DND-41 (cell line): ENCODE results near the gene HHEX.
A peak's percentile ranks its signal among the peaks of the same experiment; 100 is the strongest.

ENCODE experiments used
- ATAC-seq: fragments of 200-7000 bp; cut with Tn5 transposase; 3 replicates; pipeline ENCODE4 v1.9.1; 2021; ENCODE audit warnings: low read depth; ENCODE audit not compliant: insufficient read depth
- DNase-seq: peaks from one replicate; pipeline ENCODE4 v3.0.0-alpha.2; 2020
- H2AFZ ChIP-seq: 2 replicates; pipeline ENCODE4 v1.6.0; 2012; ENCODE audit warnings: low read depth, low read length
- H3K27ac ChIP-seq: 2 replicates; pipeline ENCODE4 v1.5.1; 2012; ENCODE audit warnings: low read length, inconsistent platforms
- H3K27me3 ChIP-seq: fragments of 200-600 bp; sonication (generic); 2 replicates; pipeline ENCODE4 v1.6.0; 2012; ENCODE audit warnings: low read length, mild to moderate bottlenecking, inconsistent platforms; ENCODE audit not compliant: insufficient read depth, poor library complexity
- H3K36me3 ChIP-seq: 2 replicates; pipeline ENCODE4 v1.5.1; 2012; ENCODE audit warnings: low read length, inconsistent platforms; ENCODE audit not compliant: insufficient read depth
- H3K4me1 ChIP-seq: 2 replicates; pipeline ENCODE4 v1.5.1; 2012; ENCODE audit warnings: mild to moderate bottlenecking, low read length; ENCODE audit not compliant: insufficient read depth
- H3K4me2 ChIP-seq: 2 replicates; pipeline ENCODE4 v1.6.0; 2012; ENCODE audit warnings: mild to moderate bottlenecking, moderate library complexity, low read length, inconsistent platforms; ENCODE audit not compliant: insufficient read depth
- H3K4me3 ChIP-seq, 2 experiments: fragments of 200-600 bp in 1 of 2; shearing (Covaris generic) in 1 of 2; 2 replicates each; pipeline ENCODE4 v1.5.1; 2012 to 2016; ENCODE audit warnings: inconsistent platforms in 2 of 2, low read length in 2 of 2, mild to moderate bottlenecking in 2 of 2, low read depth in 1 of 2, moderate library complexity in 1 of 2
- H3K79me2 ChIP-seq: 2 replicates; pipeline ENCODE4 v1.6.0; 2012; ENCODE audit warnings: low read length, inconsistent platforms; ENCODE audit not compliant: insufficient read depth
- H3K9ac ChIP-seq: 2 replicates; pipeline ENCODE4 v1.6.0; 2012; ENCODE audit warnings: low read depth, mild to moderate bottlenecking, inconsistent platforms, low read length, moderate library complexity
- H3K9me3 ChIP-seq: 2 replicates; pipeline ENCODE4 v1.5.1; 2012; ENCODE audit warnings: low read length, moderate library complexity, mild to moderate bottlenecking, inconsistent platforms; ENCODE audit not compliant: insufficient read depth, severe bottlenecking
- H4K20me1 ChIP-seq: 2 replicates; pipeline ENCODE4 v1.6.0; 2012; ENCODE audit warnings: low read length; ENCODE audit not compliant: insufficient read depth
- CTCF ChIP-seq: IDR thresholded peaks from 2 replicates; pipeline ENCODE4 v1.5.1; 2012; ENCODE audit warnings: borderline replicate concordance, low read length, moderate library complexity, mild to moderate bottlenecking; ENCODE audit not compliant: poor library complexity, severe bottlenecking; ENCODE audit errors: extremely low read depth
- EZH2 ChIP-seq: IDR thresholded peaks from 3 replicates; pipeline ENCODE4 v1.6.1; 2012; ENCODE audit warnings: borderline replicate concordance, low read depth, mild to moderate bottlenecking, moderate library complexity, low read length, inconsistent platforms; ENCODE audit not compliant: severe bottlenecking

HHEX gene

GRCh38 chr10:92690915-92691590 lies 1.3 kb downstream of the HHEX start:
- Histone ChIP-seq H3K9ac (no peak overlapping the region; the same call in 1 of the 2 replicates), H3K9me3 (no peaks in the 10 kb centered on the region), H3K4me1 (peaks cover 27% of the 10 kb centered on the region), H3K27ac (no peak overlapping the region), H3K4me3 (peak overlapping the region in 1 of 2 experiments; percentile 57; a peak in 1 of 4 replicates), H3K4me2 (peak overlapping the region; percentile 79), H3K36me3 (no peaks in the 10 kb centered on the region), H3K79me2 (no peaks in the 10 kb centered on the region), H2AFZ (peak overlapping the region; percentile 19; the same call in 1 of the 2 replicates), H4K20me1 (no peaks in the 10 kb centered on the region), H3K27me3 (peaks cover 22% of the 10 kb centered on the region)
- TF ChIP-seq CTCF (no peak), EZH2 (no peak)
- DNase-seq = no peak
- ATAC-seq = no peak

GRCh38 chr10:92691591-92692079 lies 1.9 kb downstream of the HHEX start:
- Histone ChIP-seq H3K36me3 (no peaks in the 10 kb centered on the region), H3K4me2 (peak overlapping the region; percentile 79; the same call in 1 of the 2 replicates), H3K9ac (no peak overlapping the region), H3K9me3 (no peaks in the 10 kb centered on the region), H3K27ac (no peak overlapping the region), H3K4me3 (no peak overlapping the region), H3K4me1 (peaks cover 27% of the 10 kb centered on the region), H2AFZ (no peak overlapping the region), H4K20me1 (no peaks in the 10 kb centered on the region), H3K27me3 (peaks cover 22% of the 10 kb centered on the region), H3K79me2 (no peaks in the 10 kb centered on the region)
- DNase-seq (no peak), ATAC-seq (no peak)
- TF ChIP-seq EZH2 = no peak
- TF ChIP-seq CTCF = no peak

DNA sequence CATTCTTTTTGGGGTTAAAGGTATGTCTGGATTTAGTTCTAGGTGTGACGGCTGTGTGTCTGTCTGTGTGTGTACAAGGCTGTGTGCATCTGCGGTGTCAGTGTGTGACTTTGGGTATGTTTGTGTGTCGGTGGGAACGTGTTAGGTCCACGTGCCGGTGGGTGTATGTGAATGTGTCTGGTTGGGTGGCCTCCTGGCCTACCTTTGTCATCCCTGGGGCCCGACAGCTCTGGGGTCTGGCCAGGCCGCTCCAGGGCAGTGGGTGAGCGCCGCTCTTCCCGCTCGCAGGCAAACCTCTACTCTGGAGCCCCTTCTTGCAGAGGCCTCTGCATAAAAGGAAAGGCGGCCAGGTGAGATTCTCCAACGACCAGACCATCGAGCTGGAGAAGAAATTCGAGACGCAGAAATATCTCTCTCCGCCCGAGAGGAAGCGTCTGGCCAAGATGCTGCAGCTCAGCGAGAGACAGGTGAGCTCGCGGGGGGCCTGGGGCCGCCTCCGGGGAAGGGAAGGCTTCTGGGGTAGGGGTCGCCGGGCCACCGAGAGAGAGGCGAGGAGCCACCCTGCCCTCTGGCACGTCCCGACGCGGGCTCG lies 2.4 kb downstream of the HHEX start:
- Histone ChIP-seq H3K4me3 (no peak overlapping the region), H4K20me1 (no peaks in the 10 kb centered on the region), H2AFZ (no peak overlapping the region), H3K27ac (no peak overlapping the region), H3K4me2 (no peak overlapping the region), H3K4me1 (peaks cover 27% of the 10 kb centered on the region), H3K36me3 (no peaks in the 10 kb centered on the region), H3K9ac (no peak overlapping the region), H3K79me2 (no peaks in the 10 kb centered on the region), H3K9me3 (no peaks in the 10 kb centered on the region), H3K27me3 (peaks cover 22% of the 10 kb centered on the region)
- ATAC-seq (no peak), DNase-seq (no peak)
- TF ChIP-seq CTCF (no peak), EZH2 (no peak)
